GM15510 (cell line): ENCODE data around the gene PDE7B.

Source experiments
- POLR2A ChIP-seq: IDR thresholded peaks from 3 replicates; pipeline ENCODE4 v1.6.1; 2011; ENCODE audit warnings: borderline replicate concordance; ENCODE audit not compliant: insufficient read length; ENCODE audit errors: extremely low read depth

The PDE7B gene

GRCh38 chr6:136148051-136148450, 296.6 kb downstream of the PDE7B start:
- TF ChIP-seq POLR2A = no peak

- no peak for TF ChIP-seq POLR2A
Measured at GRCh38 chr6:136148523-136148922, 297.0 kb downstream of the PDE7B start.

GRCh38 chr6:136149311-136149710, 297.8 kb downstream of the PDE7B start:
- TF ChIP-seq POLR2A = no peak

GRCh38 chr6:136150961-136151360, 299.5 kb downstream of the PDE7B start:
- no peak for TF ChIP-seq POLR2A

- TF ChIP-seq POLR2A = no peak
Measured at GRCh38 chr6:136153707-136154375, 302.3 kb downstream of the PDE7B start.

GRCh38 chr6:136155191-136155590, 303.7 kb downstream of the PDE7B start:
- no peak for TF ChIP-seq POLR2A

- no peak for TF ChIP-seq POLR2A
Measured at GRCh38 chr6:136157743-136158142, 306.2 kb downstream of the PDE7B start.

- TF ChIP-seq POLR2A = no peak
Measured at GRCh38 chr6:136158387-136158821, 306.9 kb downstream of the PDE7B start.

- no peak for TF ChIP-seq POLR2A
Measured at GRCh38 chr6:136158971-136159370, 307.5 kb downstream of the PDE7B start.

- TF ChIP-seq POLR2A = no peak
Measured at GRCh38 chr6:136160250-136160649, 308.7 kb downstream of the PDE7B start.

GRCh38 chr6:136161950-136162349, 310.4 kb downstream of the PDE7B start:
- TF ChIP-seq POLR2A = no peak

- TF ChIP-seq POLR2A = no peak
Measured at GRCh38 chr6:136163260-136163659, 311.8 kb downstream of the PDE7B start.

GRCh38 chr6:136166815-136167214, 315.3 kb downstream of the PDE7B start:
- no peak for TF ChIP-seq POLR2A

GRCh38 chr6:136169394-136170148, 318.1 kb downstream of the PDE7B start:
- no peak for TF ChIP-seq POLR2A

GRCh38 chr6:136171231-136171630, 319.7 kb downstream of the PDE7B start:
- no peak for TF ChIP-seq POLR2A
